ENCODE measurements around the gene HBE1. TPM values are rescaled to one million over a fixed set of nuclear protein-coding genes. Genes with fewer than 3 reads are reported as not detected.

Gene HBE1
- total and polyA plus RNA-seq, 9 of the 15 experiments (the other 6 are each of a cell fraction or from before 2014, with no cell fraction given) = 612 to 10,250 (median 2,181) TPM

DNA sequence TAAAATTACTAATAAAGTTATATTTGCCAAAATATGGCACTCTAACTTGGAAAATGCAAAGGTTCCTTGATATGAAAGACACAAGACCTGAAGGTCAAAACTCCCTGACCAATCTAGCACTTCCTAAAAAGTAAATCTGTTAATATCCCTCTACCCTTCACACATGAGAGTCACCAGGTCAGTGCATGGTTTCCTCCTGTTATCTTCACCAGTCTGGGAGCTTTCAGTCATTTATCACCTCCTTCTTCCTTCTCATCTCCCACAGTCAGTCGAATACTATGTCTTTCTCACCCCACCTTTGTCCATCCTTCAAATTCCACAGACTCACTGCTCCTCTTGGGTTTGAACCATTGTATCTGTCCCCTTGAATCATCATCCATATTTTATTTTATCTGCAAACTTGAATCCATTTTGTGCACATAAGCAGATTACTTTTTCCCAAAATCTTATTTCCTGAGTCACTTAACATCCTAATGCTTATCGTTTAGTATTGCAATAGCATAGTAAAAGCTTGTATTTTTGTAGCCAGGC is 2.6 kb downstream of the HBE1 start (continued):
- TF ChIP-seq ZNF592 (IDR thresholded peaks at IDR 0.05) (no peak; the same call in 1 of the 2 replicates), RNF219 (CRISPR knock-in tag; IDR thresholded peaks at IDR 0.05) (no peak), AFF1 (IDR thresholded peaks at IDR 0.05; ENCODE audit: low read depth in 1 of 2, partially characterized antibody in 2 of 2) (no peak), ZNF282 (CRISPR knock-in tag; IDR thresholded peaks at IDR 0.05) (no peak), UBTF (IDR thresholded peaks at IDR 0.05; ENCODE audit: borderline replicate concordance in 1 of 2, low read depth in 2 of 2, low read length in 2 of 2) (no peak), ZBED1 (IDR thresholded peaks at IDR 0.05) (no peak), FOXJ3 (CRISPR knock-in tag; IDR thresholded peaks at IDR 0.05) (no peak), ZNF280B (CRISPR knock-in tag; IDR thresholded peaks at IDR 0.05) (no peak), NBN (IDR thresholded peaks at IDR 0.05; ENCODE audit: low read depth) (no peak), CBX8 (IDR thresholded peaks at IDR 0.05; ENCODE audit: borderline replicate concordance, extremely low read depth, low read depth, low read length, poor library complexity, severe bottlenecking) (no peak)
- TF ChIP-seq, protein P1, sequence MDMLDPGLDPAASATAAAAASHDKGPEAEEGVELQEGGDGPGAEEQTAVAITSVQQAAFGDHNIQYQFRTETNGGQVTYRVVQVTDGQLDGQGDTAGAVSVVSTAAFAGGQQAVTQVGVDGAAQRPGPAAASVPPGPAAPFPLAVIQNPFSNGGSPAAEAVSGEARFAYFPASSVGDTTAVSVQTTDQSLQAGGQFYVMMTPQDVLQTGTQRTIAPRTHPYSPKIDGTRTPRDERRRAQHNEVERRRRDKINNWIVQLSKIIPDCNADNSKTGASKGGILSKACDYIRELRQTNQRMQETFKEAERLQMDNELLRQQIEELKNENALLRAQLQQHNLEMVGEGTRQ (CRISPR knock-in tag; IDR thresholded peaks at IDR 0.05) = no peak

All from K562 (cell line).